ENCODE data around the gene GRID2. TPM values are rescaled to one million over a fixed set of nuclear protein-coding genes. Genes with fewer than 3 reads are reported as not detected.

The GRID2 gene
- total and polyA plus RNA-seq, 2 of the 13 experiments (the other 11 are each of a cell fraction or from before 2014, with no cell fraction given): not detected

- Histone ChIP-seq H3K9ac (ENCODE audit: insufficient read depth, low read depth, low read length) (no peak overlapping the region), H3K27me3 (ENCODE audit: control insufficient read depth in 1 of 2, insufficient read depth in 2 of 2, low read length in 2 of 2) (no peaks in the 10 kb centered on the region), H2AFZ (ENCODE audit: low read length) (no peak overlapping the region), H3K4me3 (replicated peaks in 1 of 3; ENCODE audit: insufficient read depth in 1 of 3, low read depth in 2 of 3, low read length in 3 of 3) (no peak overlapping the region), H3K9me3 (ENCODE audit: low read length) (peaks cover 10% of the 10 kb centered on the region), H3K36me3 (replicated peaks in 1 of 2; ENCODE audit: control insufficient read depth in 1 of 2, insufficient read depth in 2 of 2, low read length in 2 of 2) (no peaks in the 10 kb centered on the region), H3K79me2 (ENCODE audit: insufficient read depth, low read length) (no peaks in the 10 kb centered on the region), H3K4me2 (ENCODE audit: low read depth, low read length) (no peak overlapping the region), H4K20me1 (ENCODE audit: insufficient read depth, low read length) (no peaks in the 10 kb centered on the region), H3K4me1 (ENCODE audit: insufficient read depth, low read length) (no peaks in the 10 kb centered on the region), H3K27ac (ENCODE audit: extremely low read length, insufficient read depth, low read length) (no peak overlapping the region)
- TF ChIP-seq GFI1 (CRISPR knock-in tag; IDR thresholded peaks at IDR 0.05; ENCODE audit: borderline replicate concordance) (no peak), HMG20B (CRISPR knock-in tag; conservative IDR thresholded peaks at IDR 0.05) (no peak), IRF9 (CRISPR knock-in tag; IDR thresholded peaks at IDR 0.05; ENCODE audit: borderline replicate concordance) (no peak), FOXM1 (CRISPR knock-in tag; IDR thresholded peaks at IDR 0.05) (no peak), NR0B2 (CRISPR knock-in tag; IDR thresholded peaks at IDR 0.05) (no peak), NRL (CRISPR knock-in tag; IDR thresholded peaks at IDR 0.05; ENCODE audit: borderline replicate concordance) (no peak), MLLT10 (CRISPR knock-in tag; IDR thresholded peaks at IDR 0.05) (no peak), EED (CRISPR knock-in tag; IDR thresholded peaks at IDR 0.05) (no peak), ZNF589 (CRISPR knock-in tag; conservative IDR thresholded peaks at IDR 0.05) (no peak), ETV6 (CRISPR knock-in tag; conservative IDR thresholded peaks at IDR 0.05) (no peak), ATF5 (CRISPR knock-in tag; IDR thresholded peaks at IDR 0.05; ENCODE audit: low read depth) (no peak), KAT7 (CRISPR knock-in tag; IDR thresholded peaks at IDR 0.05; ENCODE audit: borderline replicate concordance) (no peak), ZNF674 (CRISPR knock-in tag; IDR thresholded peaks at IDR 0.05; ENCODE audit: low read depth) (no peak), KDM3A (CRISPR knock-in tag; IDR thresholded peaks at IDR 0.05; ENCODE audit: low read depth) (no peak), KLF6 (CRISPR knock-in tag; IDR thresholded peaks at IDR 0.05) (no peak), ZNF660 (CRISPR knock-in tag; IDR thresholded peaks at IDR 0.05; ENCODE audit: borderline replicate concordance, low read depth) (no peak), GATA4 (IDR thresholded peaks at IDR 0.05; ENCODE audit: borderline replicate concordance, low read depth) (no peak), MXI1 (IDR thresholded peaks at IDR 0.05; ENCODE audit: borderline replicate concordance, low read depth, low read length) (no peak)
- ChIA-PET POLR2A (no interaction called here), CTCF (ENCODE audit: low intra/inter-chr PET ratio, low total read pairs) (no interaction called here)
- BruUV-seq (replicated peaks): no TSS peak
- intact Hi-C loops (cut with micrococcal nuclease; ENCODE audit: unreplicated experiment) (no loop called here), in situ Hi-C loops (cut with HindIII; ENCODE audit: extremely low pct_ligation_motif_present, low pct_unique_long_range_greater_than_20kb) (no loop called here)
- FAIRE-seq (no peak), ATAC-seq (no peak), DNase-seq (ENCODE audit: low spot score) (no peak)
- 3% methylated on average over 2 of the region's 2 CpGs for WGBS (ENCODE audit: low lambda C conversion rate)
Observed at GRCh38 chr4:92261256-92261655, 42.5 kb upstream of the GRID2 start.

Measured in HepG2 (cell line).